Stimulated activated CD4-positive, alpha-beta T cell treated with anti-CD3 and anti-CD28 coated beads, Interleukin-2, amount 100 ng/mL, for 4 hours (primary cell): ENCODE measurements around the gene UBE2L3.
"Not testable (repeated sequence)": the region's sequence is repeated elsewhere in the genome, so short reads cannot be mapped to it uniquely, and the experiment has no call there.

Experiments used
- DNase-seq: peaks from one replicate; pipeline ENCODE4 v3.0.0-alpha.2; 2020; ENCODE audit warnings: low read depth

UBE2L3 gene

DNA sequence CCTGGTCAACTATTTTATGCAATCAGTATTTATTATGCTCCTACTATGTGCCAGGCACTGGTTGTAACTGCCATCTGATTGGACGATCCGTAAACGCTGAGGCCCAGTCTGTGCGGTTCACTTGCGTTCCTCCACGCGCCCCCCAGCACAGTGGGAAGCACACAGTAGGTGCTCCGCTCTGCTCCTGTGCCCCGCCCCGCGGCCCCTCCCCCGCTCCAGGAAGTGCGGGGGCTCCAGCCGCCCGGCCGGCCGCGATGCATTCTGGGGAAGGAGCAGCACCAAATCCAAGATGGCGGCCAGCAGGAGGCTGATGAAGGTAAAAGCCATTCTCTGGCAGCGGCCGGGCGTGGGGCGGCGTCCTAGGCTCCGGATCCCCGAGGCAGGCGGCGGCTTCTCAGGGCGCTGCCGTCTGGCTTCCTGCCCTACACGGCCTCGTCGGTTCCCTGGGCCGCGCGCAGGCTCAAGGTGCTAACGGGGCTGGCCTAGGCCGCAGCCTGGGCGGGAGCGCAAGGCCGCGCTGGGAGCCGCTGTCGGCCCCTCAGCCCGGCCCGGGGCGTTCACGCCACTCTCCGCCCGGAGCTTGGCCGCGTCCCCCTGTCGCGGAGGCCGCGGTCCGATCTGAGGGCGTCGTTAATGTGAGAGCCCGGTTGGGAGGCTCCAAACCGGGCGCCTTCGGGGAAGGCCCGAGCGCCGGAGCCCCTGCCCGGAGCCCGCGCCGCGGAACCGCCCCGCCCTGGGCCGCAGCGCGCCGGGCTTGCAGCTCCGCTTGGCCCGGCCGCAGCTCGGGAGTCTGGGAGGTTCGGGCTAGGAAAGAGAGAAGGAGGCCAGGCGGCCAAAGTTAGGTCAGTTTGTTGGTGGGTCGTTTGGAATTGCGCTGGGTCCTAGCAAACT lies at the start of gene UBE2L3:
Gene UBE2L3, plus strand, starts transcription at position 259 of the 891 bp plus-strand sequence. Its CDS starts 31 bp downstream, at position 290.
- DNase-seq = peak; percentile 77

DNA sequence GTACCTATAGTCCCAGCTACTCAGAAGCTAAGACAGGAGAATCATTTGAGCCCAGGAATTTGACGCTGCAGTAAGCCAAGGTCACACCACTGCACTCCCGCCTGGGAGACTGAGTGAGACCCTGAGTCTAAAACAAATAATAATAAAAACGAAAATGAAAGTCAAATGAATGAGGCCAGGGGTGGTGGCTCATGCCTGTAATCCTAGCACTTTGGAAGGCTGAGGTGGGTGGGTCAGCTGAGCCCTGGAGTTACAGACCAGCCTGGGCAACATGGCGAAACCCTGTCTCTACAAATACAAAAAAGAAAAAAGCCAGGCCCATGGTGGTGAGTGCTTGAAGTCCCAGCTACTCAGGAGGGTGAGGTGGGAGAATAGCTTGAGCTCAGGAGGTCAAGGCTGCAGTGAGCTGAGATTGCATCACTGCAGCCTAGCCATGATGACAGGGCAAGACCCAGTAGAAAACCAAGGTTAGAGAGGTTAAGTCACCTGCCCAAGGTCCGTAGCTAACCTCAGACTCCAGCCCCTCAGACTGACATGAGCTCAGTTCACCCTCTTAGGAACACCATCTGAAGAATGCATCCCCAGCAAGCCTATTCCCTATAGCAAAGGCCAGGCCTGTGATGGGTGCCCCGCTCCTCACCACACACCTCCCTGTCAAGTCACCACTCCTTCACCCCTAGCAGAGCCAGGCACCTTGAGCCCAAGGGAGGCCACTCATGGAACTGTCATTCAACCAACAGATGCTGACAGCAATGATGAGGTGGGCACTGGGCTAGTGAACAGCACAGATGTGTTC lies 40.6 kb upstream of the UBE2L3 start:
- DNase-seq = not testable (repeated sequence)

DNA sequence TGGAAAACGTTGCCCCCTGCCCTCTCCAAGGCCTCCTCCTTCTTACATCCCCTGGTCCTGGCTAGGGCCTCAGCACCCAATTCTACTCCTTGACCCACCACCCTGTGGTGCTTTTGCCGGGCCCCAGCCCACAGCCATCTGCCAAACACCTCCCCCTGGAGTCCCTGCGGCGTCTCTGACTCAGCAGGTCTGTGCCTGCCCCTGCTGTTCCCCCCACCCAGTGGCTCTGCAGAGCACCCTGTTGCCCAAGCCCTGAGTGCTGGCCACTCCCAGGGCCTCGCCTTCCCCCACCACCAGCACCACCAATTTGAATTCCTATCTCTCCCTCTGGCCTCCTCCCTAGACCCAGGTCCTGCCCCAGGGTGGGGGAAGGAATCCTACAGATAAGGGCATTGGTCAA lies 36.0 kb upstream of the UBE2L3 start:
- not testable (repeated sequence) for DNase-seq

DNA sequence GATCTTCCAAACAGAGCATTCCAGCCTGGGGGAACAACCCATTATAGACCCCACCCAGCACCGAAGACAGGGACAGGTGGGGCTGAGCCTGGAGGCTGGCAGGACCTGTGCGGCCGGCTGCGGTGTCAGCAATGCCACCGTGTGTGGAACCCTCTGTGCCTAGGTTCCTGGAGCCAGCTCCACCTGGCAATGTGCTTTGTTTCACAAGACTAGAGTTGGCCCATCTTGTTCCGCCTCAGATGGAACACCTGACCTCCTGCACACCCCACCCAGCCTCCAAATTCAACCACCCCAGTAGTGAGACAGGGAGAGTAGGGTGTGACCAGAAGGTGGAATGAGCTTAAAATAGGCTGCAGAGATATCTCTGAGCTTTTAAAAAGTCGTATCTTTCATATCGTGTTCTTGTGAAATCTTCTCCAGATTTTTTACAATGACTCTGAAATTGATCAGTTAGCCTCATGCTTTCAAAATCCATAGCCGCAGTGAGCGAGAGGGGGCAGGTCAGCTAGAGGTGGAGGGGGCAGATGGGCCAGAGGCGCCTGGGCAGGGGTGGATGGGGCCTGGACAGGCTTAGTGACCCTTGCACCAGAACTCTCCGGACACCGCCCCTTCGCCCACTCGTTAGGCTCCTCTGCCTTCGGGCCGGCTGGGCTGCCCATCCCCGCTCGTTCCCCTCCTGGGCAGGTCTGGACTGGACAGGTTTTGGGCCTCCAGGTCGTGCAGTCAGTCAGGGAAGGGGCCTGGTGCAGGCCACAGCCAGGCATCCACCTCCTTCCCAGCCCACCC lies 34.5 kb upstream of the UBE2L3 start:
- not testable (repeated sequence) for DNase-seq

DNA sequence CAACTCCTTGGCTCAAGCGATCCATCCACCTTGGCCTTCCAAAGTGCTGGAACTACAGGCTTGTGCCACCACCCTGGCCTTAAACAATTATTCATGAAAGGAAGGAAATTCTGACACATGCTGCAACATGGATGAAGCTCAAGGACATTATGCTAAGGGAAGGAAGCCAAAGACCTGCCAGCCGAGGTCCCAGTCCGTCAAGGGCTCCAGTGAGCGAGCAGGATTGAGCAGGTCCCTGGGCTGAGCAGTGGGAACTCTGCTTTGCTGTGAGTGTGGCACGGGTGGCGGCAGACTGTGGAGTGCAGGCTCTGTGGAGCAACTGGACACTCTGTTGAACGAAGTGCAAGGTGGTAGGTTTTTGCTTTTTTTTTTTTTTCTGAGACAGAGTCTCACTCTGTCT lies 27.7 kb upstream of the UBE2L3 start:
- DNase-seq = not testable (repeated sequence)

DNA sequence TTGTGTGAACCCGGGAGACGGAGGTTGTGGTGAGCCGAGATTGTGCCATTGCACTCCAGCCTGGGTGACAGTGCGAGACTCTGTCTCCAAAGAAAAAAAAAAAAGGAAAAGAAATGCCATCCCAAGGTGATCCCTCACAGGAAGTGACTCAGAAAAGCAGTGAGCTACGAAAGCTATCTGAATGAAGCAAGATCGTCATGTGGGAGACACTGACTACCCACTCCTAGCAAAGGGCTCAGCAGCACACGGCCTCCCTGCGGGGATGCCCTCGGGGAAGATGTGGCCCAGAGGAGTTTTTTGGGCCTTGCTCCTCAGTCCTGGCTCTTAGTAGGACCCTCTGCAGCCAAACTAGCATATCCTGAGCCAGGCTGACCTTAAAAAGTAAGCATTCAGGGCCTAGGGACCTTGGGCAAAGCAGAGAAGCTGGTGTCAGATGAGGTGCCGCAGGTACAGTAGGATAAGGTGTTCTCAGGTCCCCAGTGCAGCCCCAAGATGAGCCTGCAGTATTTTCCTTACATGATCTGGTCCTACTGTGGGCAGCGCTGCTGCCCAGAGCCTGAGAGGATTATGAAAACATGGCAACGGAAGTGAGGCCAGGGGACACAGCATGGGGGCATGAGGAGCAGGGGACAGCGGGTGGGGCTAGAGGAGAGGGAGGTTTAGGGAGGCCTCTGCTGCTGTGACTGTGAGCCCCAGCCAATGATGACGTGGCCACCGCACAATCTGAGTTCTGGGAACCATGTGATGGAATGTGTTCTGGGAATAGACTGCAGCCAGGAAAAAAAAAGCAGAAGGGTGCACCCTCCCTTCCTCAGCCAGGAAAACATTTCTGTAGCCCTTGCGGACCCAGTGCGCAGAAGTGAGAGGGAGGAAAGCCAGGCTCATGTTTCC lies 22.8 kb upstream of the UBE2L3 start:
- not testable (repeated sequence) for DNase-seq

DNA sequence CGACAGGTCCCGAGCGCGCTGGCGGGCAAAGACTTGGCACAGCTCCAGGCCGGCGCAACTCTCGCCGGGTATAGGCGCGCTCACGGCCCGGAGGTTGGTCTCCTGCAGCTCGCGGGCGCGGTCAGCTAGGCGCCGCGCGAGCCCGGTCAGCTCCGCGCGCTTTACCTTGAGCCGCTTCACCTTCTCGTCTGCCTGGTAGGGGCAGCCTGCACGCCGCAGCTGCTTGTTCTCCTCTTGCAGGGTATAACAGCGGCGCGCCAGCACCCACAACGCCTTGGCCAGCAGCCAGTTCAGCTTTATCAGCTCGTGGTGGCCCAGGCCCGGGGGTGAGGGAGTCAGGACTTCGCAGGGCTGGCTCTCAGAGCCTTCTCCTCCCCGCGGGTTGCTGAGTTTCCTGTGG lies 18.0 kb upstream of the UBE2L3 start:
- DNase-seq = not testable (repeated sequence)

DNA sequence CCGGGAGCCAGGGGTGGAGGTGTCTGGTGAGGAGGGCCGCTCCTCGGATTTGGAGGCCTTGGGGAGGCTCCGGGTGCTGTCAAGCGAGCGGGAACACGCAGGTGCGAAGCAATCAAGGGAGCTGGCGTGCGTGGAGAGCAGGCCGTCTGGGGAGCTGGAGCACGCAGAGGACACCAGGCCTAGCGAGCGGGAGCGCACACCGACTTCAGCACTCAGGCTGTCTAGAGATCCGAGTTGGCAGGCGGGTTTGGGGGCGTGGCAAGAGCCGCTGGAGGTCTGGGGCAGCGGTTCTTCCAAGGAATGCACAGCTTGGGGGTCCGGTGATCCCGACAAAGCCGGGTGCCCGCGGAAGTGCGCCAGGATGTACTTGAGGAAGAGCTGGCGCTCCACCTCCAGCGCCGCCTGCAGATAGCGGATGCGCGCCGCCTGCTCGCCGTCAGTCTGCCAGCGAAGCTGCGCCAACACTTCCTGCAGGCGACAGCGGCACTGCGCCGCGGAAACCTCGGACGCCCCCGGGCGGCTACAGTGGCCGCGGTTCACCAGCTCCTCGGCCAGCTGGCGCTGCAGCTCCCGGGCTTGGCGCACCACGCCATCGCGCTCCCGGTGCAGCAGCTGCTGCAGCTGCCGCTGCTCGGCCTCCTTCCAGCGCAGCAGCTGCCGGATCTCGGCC lies 17.4 kb upstream of the UBE2L3 start:
- not testable (repeated sequence) for DNase-seq

DNA sequence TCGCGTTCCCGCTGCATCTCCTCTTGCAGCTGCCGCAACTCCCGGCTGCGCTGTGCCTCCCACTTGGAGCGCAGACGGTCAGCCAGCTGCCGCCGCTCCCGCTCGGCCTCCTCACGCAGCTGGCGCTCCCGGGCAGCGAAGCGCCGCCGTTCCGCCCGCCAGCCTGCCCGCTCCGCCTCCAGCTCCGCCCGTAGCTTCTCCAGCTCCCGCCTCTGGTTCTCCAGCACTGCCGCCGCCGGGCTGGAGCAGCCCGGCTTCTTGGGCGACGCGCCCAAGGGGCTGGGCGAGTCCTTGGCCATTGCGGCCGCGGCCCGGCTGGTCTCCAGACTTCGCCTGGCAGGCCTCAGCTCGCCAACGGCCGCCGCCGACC lies 16.9 kb upstream of the UBE2L3 start:
- DNase-seq = not testable (repeated sequence)

DNA sequence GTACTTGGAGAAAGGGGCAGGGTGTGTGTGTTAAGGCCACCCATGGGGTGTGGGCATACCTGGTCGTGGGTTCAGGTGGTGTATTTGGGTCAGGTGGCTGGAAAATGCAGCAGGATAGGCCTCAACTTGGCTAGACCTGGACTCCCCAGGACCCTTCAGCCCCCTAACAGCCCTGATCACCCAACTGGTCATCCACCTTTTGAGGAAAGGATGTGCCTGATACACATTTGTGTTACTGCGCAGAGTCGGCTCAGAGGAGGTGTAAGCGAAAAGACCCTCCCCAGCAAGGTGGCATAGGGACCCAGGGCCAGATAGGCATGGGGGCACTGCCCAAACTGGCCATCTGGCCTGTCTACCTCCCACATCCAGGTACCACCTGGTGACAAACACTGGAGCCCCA lies 16.2 kb upstream of the UBE2L3 start, which contains the start of gene RIMBP3C:
Gene RIMBP3C, minus strand, starts transcription at position 101 of the 400 bp plus-strand sequence. CDS start 485 bp downstream, outside the sequence.
- not testable (repeated sequence) for DNase-seq

DNA sequence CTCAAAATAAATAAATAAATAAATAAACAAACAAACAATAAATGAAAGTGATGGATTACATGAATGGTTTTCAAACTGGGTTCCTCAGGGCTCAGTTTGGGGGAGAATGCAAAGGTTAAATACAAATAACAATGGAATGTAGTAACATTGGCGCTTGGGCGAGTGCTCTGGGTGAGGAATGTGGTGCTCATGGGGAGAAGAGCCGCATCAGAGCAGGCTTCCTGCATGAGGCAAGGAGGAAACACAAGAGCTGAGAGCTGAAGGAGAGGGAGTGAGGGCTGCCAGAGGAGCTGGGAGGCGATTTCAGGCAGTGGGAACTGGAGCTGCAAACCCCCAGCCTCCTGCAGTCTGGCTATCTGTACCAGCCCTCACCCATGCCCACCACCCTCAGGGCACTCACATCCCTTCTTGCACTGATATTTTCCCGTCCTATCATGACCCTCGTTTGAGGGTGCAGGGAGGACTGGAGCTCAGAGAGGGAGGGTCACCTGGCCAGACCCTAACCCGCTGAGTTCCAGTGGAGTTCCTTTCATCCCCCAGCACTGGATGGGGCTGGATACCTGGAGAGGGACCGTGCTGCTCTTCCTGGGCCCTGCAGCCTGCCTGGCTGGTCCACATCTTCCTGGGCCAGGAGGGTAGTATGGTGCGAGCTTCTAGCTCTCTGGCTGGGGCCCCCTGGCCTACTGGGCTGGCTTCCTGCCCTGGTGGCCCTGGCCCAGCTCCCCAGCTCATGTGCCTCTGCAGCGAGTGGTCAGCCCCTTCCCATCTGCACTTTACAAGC lies 8.0 kb upstream of the UBE2L3 start:
- not testable (repeated sequence) for DNase-seq

DNA sequence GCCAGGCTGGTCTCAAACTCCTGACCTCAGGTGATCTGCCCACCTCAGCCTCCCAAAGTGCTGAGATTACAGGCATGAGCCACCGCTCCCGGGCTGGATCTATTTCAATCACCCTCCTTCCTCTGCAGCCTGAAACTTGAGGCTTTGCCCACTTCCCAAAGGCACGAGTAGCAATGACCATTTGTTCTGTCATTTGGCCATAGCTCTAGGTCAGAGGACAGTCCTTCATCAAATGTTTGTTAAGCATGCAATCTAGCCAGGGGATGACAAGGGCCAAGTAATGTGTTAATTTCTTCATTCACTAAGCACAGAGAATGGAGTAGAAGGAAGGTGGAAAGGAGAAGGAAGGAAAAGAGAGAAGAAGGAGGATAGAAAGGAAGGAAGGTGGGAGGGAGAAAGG lies 6.9 kb upstream of the UBE2L3 start:
- DNase-seq = not testable (repeated sequence)

DNA sequence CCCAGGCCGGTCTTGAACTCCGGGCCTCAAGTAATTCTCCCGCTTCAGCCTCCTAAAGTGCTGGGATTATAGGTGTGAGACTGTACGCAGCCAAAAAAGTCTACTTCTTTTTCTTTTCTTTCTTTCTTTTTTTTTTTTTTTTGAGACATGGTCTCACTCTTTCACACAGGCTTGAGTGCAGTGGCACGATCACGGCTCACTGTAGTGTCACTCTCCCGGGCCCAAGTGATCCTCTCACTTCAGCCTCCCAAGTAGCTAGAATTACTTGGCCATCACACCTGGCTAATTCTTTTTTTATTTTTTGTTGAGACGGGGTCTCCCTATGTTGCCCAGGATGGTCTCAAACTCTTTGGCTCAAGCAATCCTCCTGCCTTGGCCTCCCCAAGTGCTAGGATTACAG lies 3.6 kb upstream of the UBE2L3 start:
- DNase-seq = no peak

DNA sequence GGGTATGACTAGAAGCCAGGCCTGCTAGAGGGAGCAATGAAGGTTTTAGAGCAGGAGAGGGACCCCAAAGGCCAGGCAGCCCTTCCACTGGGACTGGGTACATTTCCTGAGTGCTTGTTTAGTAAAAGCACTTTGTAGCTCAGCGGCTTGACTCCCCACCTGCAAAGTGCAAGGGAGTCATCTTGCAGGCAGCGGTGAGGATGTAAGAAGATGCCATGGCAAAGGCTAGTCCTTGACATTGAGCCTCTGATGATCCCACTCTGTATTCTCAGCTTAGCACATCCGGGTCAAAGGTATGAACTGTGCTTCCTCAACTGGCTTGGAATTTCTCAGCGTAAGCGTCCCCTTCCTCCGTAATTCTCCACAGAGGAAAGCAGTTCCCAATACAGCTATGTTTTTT lies 3.1 kb upstream of the UBE2L3 start:
- DNase-seq = no peak

DNA sequence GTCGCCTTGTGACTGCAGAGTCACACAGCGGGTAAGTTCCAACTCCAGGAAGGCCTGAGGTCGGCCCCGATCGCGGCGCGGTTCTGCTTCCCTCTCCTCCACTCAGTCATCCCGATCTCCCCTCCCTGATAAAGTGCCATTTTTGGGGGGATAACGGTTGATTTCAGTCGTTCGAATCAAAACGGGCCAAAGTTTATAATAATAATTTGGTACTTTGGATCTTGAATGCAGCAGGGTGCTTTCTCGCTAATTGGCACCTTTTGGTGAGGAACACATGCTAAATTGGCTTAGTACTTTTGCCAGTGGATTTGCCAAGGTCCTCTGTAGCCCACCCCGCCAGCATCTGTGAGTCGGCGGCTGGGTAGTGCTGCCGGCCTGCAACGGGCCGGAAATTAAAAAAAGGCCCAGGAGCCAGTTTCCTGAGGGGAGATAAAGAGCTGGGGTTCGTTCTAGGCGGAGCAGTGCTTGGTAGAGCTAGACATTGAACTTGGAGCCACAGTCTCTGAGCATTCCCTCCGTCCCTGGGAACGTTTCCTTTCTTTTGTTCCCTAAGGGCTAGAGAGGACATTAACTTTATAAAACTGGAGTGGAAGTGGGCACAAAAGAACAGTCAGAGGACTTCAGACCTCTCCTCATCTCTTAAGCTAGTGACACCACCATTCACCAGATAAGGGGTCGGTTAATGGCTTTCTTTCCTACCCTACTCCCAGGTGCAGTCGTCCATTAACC lies 997 bp downstream of the UBE2L3 start:
- no peak for DNase-seq

DNA sequence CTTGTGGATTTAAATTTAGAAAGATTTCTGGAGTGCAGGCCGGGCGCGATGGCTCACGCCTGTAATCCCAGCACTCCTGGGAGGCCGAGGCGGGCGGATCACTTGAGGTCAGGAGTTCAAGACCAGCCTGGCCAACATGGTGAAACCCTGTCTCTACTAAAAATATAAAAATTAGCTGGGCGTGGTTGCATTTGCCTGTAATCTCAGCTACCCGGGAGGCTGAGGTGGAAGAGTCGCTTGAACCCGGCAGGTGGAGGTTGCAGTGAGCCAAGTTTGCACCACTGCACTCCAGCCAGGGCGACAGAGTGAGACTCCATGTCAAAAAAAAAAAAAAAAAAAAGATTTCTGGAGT lies 1.5 kb downstream of the UBE2L3 start:
- DNase-seq = not testable (repeated sequence)

DNA sequence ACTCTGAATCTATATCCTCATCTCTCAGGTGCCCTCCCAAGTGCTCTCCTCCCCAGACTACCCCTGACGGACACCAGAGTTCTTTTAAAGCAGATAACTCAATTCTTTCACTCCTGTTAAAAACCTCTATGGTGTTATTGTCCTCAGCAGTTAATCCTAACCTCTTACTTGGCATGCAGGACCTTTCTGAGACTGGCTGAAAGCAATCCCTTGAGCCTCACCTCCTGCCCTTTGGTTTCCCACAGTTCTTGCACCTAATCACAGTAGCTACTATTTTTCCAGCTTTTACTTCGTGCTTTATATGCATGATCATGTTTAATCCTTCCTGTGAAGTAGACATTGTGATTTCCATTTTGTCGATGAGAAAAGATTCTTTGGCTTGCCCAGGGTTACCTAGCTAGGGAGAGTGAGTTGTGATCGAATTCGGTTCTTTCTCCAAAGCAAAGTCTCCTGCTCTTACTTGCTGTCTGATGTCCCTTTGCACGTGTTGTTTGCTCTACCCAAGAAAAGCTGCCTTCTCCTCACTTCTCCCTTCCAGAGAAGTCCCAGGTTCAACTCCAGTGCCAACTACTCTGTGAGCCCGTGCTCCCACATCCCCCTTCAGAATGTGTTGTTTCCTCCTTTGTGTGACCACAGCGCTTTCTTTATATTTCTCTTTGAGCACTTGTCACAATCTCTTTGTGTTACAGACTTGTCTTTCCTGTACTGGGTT lies 2.1 kb downstream of the UBE2L3 start:
- no peak for DNase-seq

DNA sequence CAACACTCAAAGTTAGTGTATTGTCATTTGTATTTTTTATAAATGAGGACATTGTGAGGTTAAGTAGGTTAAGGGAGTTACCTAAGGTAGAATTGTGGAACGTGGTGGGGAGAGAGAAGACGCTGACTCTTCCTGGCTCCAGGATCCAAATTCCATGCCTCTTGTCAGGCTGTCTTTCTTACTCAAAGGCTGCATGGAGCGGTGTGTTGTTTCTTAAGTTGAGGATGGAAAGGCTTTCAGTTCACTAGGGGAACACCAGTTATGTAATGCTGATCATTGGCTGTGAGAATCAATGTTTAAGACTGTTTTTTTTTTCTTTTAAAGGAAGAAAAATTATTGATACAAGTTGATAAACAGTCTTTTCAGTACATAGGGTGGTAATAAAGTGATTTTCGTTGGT lies 2.9 kb downstream of the UBE2L3 start:
- DNase-seq = no peak
